ENCODE measurements around the gene EIF4E2. TPM values are rescaled to one million over a fixed set of nuclear protein-coding genes. Genes with fewer than 3 reads are reported as not detected.

EIF4E2 gene
- polyA plus RNA-seq, 3 donors from 2014 or later, result 60.5 to 82.0 (median 80.3) TPM

- no peaks in the 10 kb centered on the region for H3K4me1 Mint-ChIP-seq
- H3K4me3 Mint-ChIP-seq, result no peak overlapping the region
- H3K27me3 Mint-ChIP-seq (ENCODE audit: low read depth in 3 of 3), result peaks cover 0 to 5% (median 0%) of the 10 kb centered on the region in 3 donors
- H3K36me3 Mint-ChIP-seq, result no peaks in the 10 kb centered on the region
- peak; percentile 45 to 58 (median 54) for DNase-seq
- H3K27ac Mint-ChIP-seq, result no peak overlapping the region
- no peaks in the 10 kb centered on the region for H3K9me3 Mint-ChIP-seq
These were observed 61.2 kb downstream of the EIF4E2 start for GRCh38 chr2:232611559-232612218.

- peaks cover 0 to 2% (median 0%) of the 10 kb centered on the region in 3 donors for H3K27me3 Mint-ChIP-seq (ENCODE audit: low read depth in 3 of 3)
- no peaks in the 10 kb centered on the region for H3K4me1 Mint-ChIP-seq
- H3K9me3 Mint-ChIP-seq, result no peaks in the 10 kb centered on the region
- no peak overlapping the region for H3K27ac Mint-ChIP-seq
- no peak for DNase-seq
- H3K4me3 Mint-ChIP-seq, result no peak overlapping the region
- H3K36me3 Mint-ChIP-seq, result no peaks in the 10 kb centered on the region
These were observed 63.1 kb downstream of the EIF4E2 start for GRCh38 chr2:232613538-232614134.

- Mint-ChIP-seq H3K36me3 (no peaks in the 10 kb centered on the region), H3K9me3 (no peaks in the 10 kb centered on the region), H3K4me3 (no peak overlapping the region), H3K27me3 (ENCODE audit: low read depth in 3 of 3) (peaks cover 0 to 2% (median 0%) of the 10 kb centered on the region in 3 donors), H3K27ac (no peak overlapping the region), H3K4me1 (no peaks in the 10 kb centered on the region)
- no peak for DNase-seq
These were observed 64.8 kb downstream of the EIF4E2 start for GRCh38 chr2:232615339-232615738.

Other genes starting within 250 kb of the EIF4E2 start
- not detected for gene ALPP, start 171.9 kb upstream of the EIF4E2 start, polyA plus RNA-seq
- gene ALPG, start 143.8 kb upstream of the EIF4E2 start, polyA plus RNA-seq, result not detected
- gene ALPI, start 94.5 kb upstream of the EIF4E2 start, polyA plus RNA-seq, result not detected
- gene ECEL1, start 62.9 kb upstream of the EIF4E2 start, polyA plus RNA-seq, result not detected
- gene PRSS56, start 30.3 kb upstream of the EIF4E2 start, polyA plus RNA-seq, result not detected
- gene CHRND, start 24.5 kb upstream of the EIF4E2 start, polyA plus RNA-seq, result not detected
- not detected for gene CHRNG, start 11.0 kb upstream of the EIF4E2 start, polyA plus RNA-seq
- 1 to 10 TPM; 1.3 to 6.2 (median 2.7) TPM for gene TIGD1, start 132 bp upstream of the EIF4E2 start, polyA plus RNA-seq
- under 1 TPM in 1 of 3 donors, not detected in 2; 0.71 TPM for gene EFHD1, start 82.9 kb downstream of the EIF4E2 start, polyA plus RNA-seq
- 10 to 100 TPM in 2 of 3 donors, 1 to 10 TPM in 1; 7.8 to 41.3 (median 13.0) TPM for gene GIGYF2, start 146.6 kb downstream of the EIF4E2 start, polyA plus RNA-seq
- gene KCNJ13, start 225.9 kb downstream of the EIF4E2 start, polyA plus RNA-seq, result under 1 TPM in 1 of 3 donors, not detected in 2; 0.56 TPM